ENCODE data around the gene ZNF264. TPM values are rescaled to one million over a fixed set of nuclear protein-coding genes. Genes with fewer than 3 reads are reported as not detected.

The ZNF264 gene
- total RNA-seq, 2 donors from 2014 or later: 41.1 to 43.8 TPM

DNA sequence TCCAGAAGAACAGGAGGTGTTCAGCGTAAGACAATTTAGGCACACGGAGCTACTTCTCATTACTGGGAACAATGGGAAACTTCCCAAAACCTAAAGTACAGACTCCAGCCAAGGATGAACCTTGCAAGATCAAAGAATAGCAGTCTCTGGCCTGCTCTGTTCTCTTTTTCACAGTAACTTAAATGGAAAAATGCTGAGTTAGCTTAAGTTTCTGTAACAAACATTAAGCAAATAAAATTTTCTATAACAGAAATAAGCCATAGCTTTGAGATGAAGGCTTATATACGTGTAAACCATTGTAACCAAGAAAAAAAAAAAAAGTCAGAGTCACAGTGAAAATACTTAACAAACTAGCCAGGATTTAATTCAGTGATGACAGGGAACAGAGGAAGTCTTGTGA lies 70.7 kb downstream of the ZNF264 start:
- Mint-ChIP-seq H3K36me3 (ENCODE audit: low read depth) (peaks cover 5% of the 10 kb centered on the region), H3K4me1 (no peaks in the 10 kb centered on the region), H3K27ac (no peak overlapping the region), H3K27me3 (no peaks in the 10 kb centered on the region), H3K4me3 (no peak overlapping the region)
- peaks cover 3% of the 10 kb centered on the region for H3K9me3 ChIP-seq (ENCODE audit: control insufficient read depth, low read length, poor library complexity, severe bottlenecking)
- ATAC-seq (no peak), DNase-seq (no peak)

DNA sequence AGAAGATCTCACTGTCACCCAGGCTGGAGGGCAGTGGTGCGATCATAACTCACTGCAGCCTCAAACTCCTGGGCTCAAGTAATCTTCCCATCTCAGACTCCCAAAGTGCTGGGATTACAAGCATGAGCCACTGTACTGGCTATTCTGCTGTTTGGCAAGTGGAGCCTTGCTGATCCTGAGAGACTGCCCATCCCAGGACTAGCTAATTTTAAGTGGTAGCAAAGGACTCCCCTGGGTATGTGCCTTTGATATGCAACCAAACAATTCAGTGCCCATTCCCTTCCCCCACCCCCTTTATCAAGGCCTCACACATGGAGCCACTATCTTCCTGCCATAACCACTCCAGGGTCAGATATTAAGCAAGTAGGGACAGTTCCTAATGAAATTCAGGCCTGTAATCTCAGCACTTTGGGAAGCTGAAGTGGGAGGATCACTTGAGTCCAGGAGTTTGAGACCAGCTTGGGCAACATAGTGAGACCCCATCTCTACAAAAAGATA lies 72.0 kb downstream of the ZNF264 start:
- Mint-ChIP-seq H3K4me3 (no peak overlapping the region), H3K4me1 (no peaks in the 10 kb centered on the region), H3K27ac (no peak overlapping the region), H3K36me3 (ENCODE audit: low read depth) (peaks cover 5% of the 10 kb centered on the region), H3K27me3 (no peaks in the 10 kb centered on the region)
- no peak for DNase-seq
- H3K9me3 ChIP-seq (ENCODE audit: control insufficient read depth, low read length, poor library complexity, severe bottlenecking): peaks cover 3% of the 10 kb centered on the region
- ATAC-seq: no peak

DNA sequence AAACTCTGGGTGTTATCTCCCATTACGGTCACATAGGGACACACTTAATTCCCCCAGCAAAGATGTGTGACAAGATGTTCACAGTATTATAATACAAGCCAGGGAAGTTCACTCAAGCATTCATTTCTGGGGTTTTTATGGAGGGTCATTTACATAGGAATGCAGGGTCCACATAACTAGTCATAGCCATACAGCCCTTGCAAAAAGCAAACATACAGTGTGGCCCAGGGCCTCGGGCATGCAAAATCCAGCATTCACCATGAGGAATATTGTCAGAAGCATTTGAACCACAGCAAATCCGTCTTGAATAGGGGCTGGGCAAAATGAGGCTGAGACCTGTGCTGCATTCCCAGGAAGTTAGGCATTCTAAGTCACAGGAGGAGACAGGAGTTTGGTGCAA lies 76.0 kb downstream of the ZNF264 start:
- ATAC-seq: no peak
- no peak for DNase-seq
- no peaks in the 10 kb centered on the region for H3K36me3 Mint-ChIP-seq (ENCODE audit: low read depth)
- H3K27ac Mint-ChIP-seq: no peak overlapping the region
- no peak overlapping the region for H3K4me3 Mint-ChIP-seq
- no peaks in the 10 kb centered on the region for H3K9me3 ChIP-seq (ENCODE audit: control insufficient read depth, low read length, poor library complexity, severe bottlenecking)
- no peaks in the 10 kb centered on the region for H3K4me1 Mint-ChIP-seq
- H3K27me3 Mint-ChIP-seq: no peaks in the 10 kb centered on the region

DNA sequence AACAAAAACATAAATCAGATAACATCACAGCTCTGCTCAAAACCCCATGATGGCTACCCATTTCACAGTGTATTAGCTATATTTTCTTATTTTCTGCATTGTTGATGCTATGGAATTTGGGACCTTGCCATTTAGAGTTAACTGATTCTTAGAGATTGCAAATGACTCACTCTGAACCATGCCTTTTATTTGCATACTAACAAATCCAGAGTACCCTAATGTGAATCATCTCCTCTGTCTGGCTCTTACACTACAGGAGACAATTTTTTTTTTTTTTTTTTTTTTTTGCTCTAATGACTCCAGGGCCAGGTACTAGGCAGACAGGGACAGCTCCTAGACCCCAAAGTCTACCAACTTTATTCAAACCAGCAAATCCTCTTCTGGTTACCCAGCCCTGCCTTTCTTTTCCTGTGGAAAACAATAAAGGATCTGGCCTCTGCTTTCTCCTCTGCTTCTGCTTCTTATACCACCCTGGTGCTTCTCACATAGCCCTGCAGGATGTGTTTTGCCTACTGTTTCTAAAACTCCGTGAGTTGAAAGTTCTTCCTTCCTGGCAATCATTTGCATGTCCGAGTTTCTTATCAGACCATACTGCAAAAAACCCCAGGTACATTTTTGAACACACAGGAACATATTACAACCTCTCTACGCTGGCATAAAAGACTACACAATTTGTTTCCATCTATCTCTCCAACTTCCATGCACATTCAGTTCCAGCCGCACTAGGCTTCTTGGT lies 78.4 kb downstream of the ZNF264 start:
- Mint-ChIP-seq H3K36me3 (ENCODE audit: low read depth) (no peaks in the 10 kb centered on the region), H3K4me1 (no peaks in the 10 kb centered on the region), H3K27me3 (no peaks in the 10 kb centered on the region), H3K27ac (no peak overlapping the region), H3K4me3 (no peak overlapping the region)
- ATAC-seq (no peak), DNase-seq (no peak)
- H3K9me3 ChIP-seq (ENCODE audit: control insufficient read depth, low read length, poor library complexity, severe bottlenecking): peaks cover 2% of the 10 kb centered on the region

DNA sequence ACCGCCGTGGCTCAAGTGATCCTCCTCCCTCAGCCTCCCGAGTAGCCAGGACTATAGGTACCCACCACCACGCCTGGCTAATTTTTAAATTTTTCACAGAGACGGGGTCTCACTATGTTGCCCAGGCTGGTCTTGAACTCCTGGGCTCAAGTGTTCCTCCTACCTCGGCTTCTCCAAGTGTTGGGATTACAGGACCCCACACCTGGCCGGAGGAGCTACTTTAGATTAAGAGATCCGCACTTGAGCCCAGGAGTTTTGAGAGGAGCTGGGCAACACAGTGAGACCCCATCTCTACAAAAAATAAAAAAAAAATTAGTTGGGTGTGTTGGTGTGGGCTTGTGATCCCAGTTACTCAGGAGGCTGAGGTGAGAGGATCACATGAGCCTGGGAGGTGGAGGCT lies 80.0 kb downstream of the ZNF264 start:
- Mint-ChIP-seq H3K27ac (no peak overlapping the region), H3K27me3 (no peaks in the 10 kb centered on the region), H3K36me3 (ENCODE audit: low read depth) (no peaks in the 10 kb centered on the region), H3K4me1 (no peaks in the 10 kb centered on the region), H3K4me3 (no peak overlapping the region)
- DNase-seq (no peak), ATAC-seq (no peak)
- peaks cover 2% of the 10 kb centered on the region for H3K9me3 ChIP-seq (ENCODE audit: control insufficient read depth, low read length, poor library complexity, severe bottlenecking)

Other genes with a start within 250 kb of the ZNF264 start
- not detected for gene USP29, start 71.5 kb upstream of the ZNF264 start, total RNA-seq
- gene ZIM3, start 46.3 kb upstream of the ZNF264 start, total RNA-seq: not detected
- not detected for gene DUXA, start 24.0 kb upstream of the ZNF264 start, total RNA-seq
- 1 to 10 TPM in 1 of 2 donors, under 1 TPM in 1; 0.55 to 1.2 TPM for gene AURKC, start 39.5 kb downstream of the ZNF264 start, total RNA-seq
- 10 to 100 TPM; 31.6 to 32.7 TPM for gene ZNF805, start 49.1 kb downstream of the ZNF264 start, total RNA-seq
- 10 to 100 TPM; 69.1 to 73.1 TPM for gene ZNF460, start 89.0 kb downstream of the ZNF264 start, total RNA-seq
- gene ZNF543, start 129.0 kb downstream of the ZNF264 start, total RNA-seq: 1 to 10 TPM; 5.3 TPM
- 1 to 10 TPM; 5.6 to 6.6 TPM for gene ZNF304, start 159.8 kb downstream of the ZNF264 start, total RNA-seq
- gene TRAPPC2B, start 172.1 kb downstream of the ZNF264 start, total RNA-seq: 1 to 10 TPM; 8.7 to 9.5 TPM
- gene ZNF547, start 172.1 kb downstream of the ZNF264 start, total RNA-seq: 1 to 10 TPM in 1 of 2 donors, under 1 TPM in 1; 0.77 to 1.1 TPM
- gene ZNF548, start 198.4 kb downstream of the ZNF264 start, total RNA-seq: 10 to 100 TPM; 58.9 to 66.7 TPM
- 1 to 10 TPM; 7.2 to 8.8 TPM for gene ZNF17, start 219.7 kb downstream of the ZNF264 start, total RNA-seq
- 1 to 10 TPM; 5.9 to 9.8 TPM for gene ZNF749, start 243.8 kb downstream of the ZNF264 start, total RNA-seq